Endothelial cell of umbilical vein (primary cell): Measurements from ENCODE around the gene MCC. TPM values are rescaled to one million over a fixed set of nuclear protein-coding genes. Genes with fewer than 3 reads are reported as not detected.

Experiments used
- BruUV-seq: library from RNA; stranded (reverse); fragments of 400-500 nt; replicated peaks from 2 replicates; lab custom pipeline; 2021; lab: Mats Ljungman, UMichigan
- CTCF ChIA-PET: fragments of 300-600, 350-600 bp; sonication (Branson Sonifier 250); formaldehyde crosslinking; loops from one replicate; lab custom pipeline; 2021; ENCODE audit warnings: antibody characterized with exemption, inconsistent platforms; lab: Charles Lee
- POLR2A ChIA-PET: fragments of 300-600, 350-600 bp; sonication (Branson Sonifier 250); formaldehyde crosslinking; loops from one replicate; lab custom pipeline; 2021; ENCODE audit warnings: antibody characterized with exemption, inconsistent platforms; lab: Charles Lee
- DNase-seq: peaks from one replicate; pipeline ENCODE4 v3.0.0-alpha.2; 2011; ENCODE audit warnings: low read depth, low spot score
- FAIRE-seq: peaks from 2 replicates; lab custom pipeline; 2011; peaks lifted over from hg19 to GRCh38; lab: Jason Lieb, UNC
- H2AFZ ChIP-seq: 2 replicates; pipeline ENCODE4 v1.6.0; 2012; ENCODE audit warnings: low read depth, low read length, control low read depth, inconsistent platforms
- H3K27ac ChIP-seq: 2 replicates; pipeline ENCODE4 v1.5.1; 2011; ENCODE audit warnings: low read depth, mild to moderate bottlenecking, control low read depth, low read length, moderate library complexity; ENCODE audit not compliant: insufficient read depth
- H3K27me3 ChIP-seq, 2 experiments: 2 replicates each; pipeline versions ENCODE4 v1.6.0 to v1.6.1; 2011; ENCODE audit warnings: low read length in 2 of 2, mixed read lengths in 1 of 2; ENCODE audit not compliant: control insufficient read depth in 2 of 2, insufficient read depth in 2 of 2
- H3K36me3 ChIP-seq, 2 experiments: 2 replicates in 1 of 2; 3 replicates in 1 of 2; pipeline ENCODE4 v1.5.1; 2011; ENCODE audit warnings: low read length in 2 of 2, mild to moderate bottlenecking in 1 of 2, moderate library complexity in 1 of 2; ENCODE audit not compliant: control insufficient read depth in 2 of 2, insufficient read depth in 2 of 2; ENCODE audit errors: extremely low read depth in 1 of 2
- H3K4me1 ChIP-seq: 3 replicates; pipeline ENCODE4 v1.5.1; 2011; ENCODE audit warnings: mild to moderate bottlenecking, low read length; ENCODE audit not compliant: control insufficient read depth, insufficient read depth; ENCODE audit errors: extremely low read depth
- H3K4me2 ChIP-seq: 2 replicates; pipeline ENCODE4 v1.6.1; 2011; ENCODE audit warnings: low read length, control low read depth, mixed read lengths; ENCODE audit not compliant: insufficient read depth
- H3K4me3 ChIP-seq, 3 experiments: fragments of 200-600 bp in 1 of 3; sonication (generic), shearing (Covaris generic) in 1 of 3; replicated peaks in 1 of 3; 2 replicates each; pipeline ENCODE4 v1.5.1; 2011 to 2016; ENCODE audit warnings: control low read depth in 3 of 3, low read length in 3 of 3, mild to moderate bottlenecking in 2 of 3, inconsistent platforms in 1 of 3, low read depth in 1 of 3, moderate library complexity in 1 of 3; ENCODE audit not compliant: insufficient read depth in 1 of 3
- H3K79me2 ChIP-seq: 2 replicates; pipeline ENCODE4 v1.6.0; 2012; ENCODE audit warnings: low read length, inconsistent platforms; ENCODE audit not compliant: control insufficient read depth, insufficient read depth
- H3K9ac ChIP-seq: replicated peaks from 2 replicates; pipeline ENCODE3; 2011; ENCODE audit warnings: low read length, control low read depth; ENCODE audit not compliant: insufficient read depth; ENCODE audit errors: extremely low read depth
- H3K9me1 ChIP-seq: replicated peaks from 3 replicates; pipeline ENCODE4 v1.6.0; 2011; ENCODE audit warnings: mild to moderate bottlenecking, low read length; ENCODE audit not compliant: control insufficient read depth, insufficient read depth; ENCODE audit errors: extremely low read depth
- H3K9me3 ChIP-seq: replicated peaks from 2 replicates; pipeline ENCODE4 v1.5.1; 2012; ENCODE audit warnings: low read length, inconsistent platforms; ENCODE audit not compliant: control insufficient read depth, insufficient read depth
- H4K20me1 ChIP-seq: replicated peaks from 2 replicates; pipeline ENCODE3; 2011; ENCODE audit warnings: mild to moderate bottlenecking, low read length; ENCODE audit not compliant: control insufficient read depth, insufficient read depth; ENCODE audit errors: extremely low read depth
- CTCF ChIP-seq, 2 donors: IDR thresholded peaks; 1 replicate in 1 of 2; 2 replicates in 1 of 2; pipeline ENCODE4 v1.5.1; 2011; ENCODE audit warnings: low read length in 2 of 2, mild to moderate bottlenecking in 2 of 2, moderate library complexity in 2 of 2, control low read depth in 1 of 2, inconsistent platforms in 1 of 2, low read depth in 1 of 2; ENCODE audit not compliant: insufficient read depth in 1 of 2; ENCODE audit errors: extremely low read depth in 1 of 2
- EZH2 ChIP-seq: IDR thresholded peaks from 2 replicates; pipeline ENCODE4 v1.6.1; 2012; ENCODE audit warnings: borderline replicate concordance, low read depth, mild to moderate bottlenecking, moderate library complexity, low read length, inconsistent platforms; ENCODE audit not compliant: severe bottlenecking
- FOS ChIP-seq: IDR thresholded peaks from 2 replicates; pipeline ENCODE4 v1.6.1; 2011; ENCODE audit warnings: mild to moderate bottlenecking, low read length, moderate library complexity, borderline replicate concordance; ENCODE audit not compliant: insufficient read depth
- GATA2 ChIP-seq: IDR thresholded peaks from 2 replicates; pipeline ENCODE4 v1.7.0; 2011; ENCODE audit warnings: low read depth, mild to moderate bottlenecking, moderate library complexity, mixed read lengths, low read length; ENCODE audit not compliant: insufficient read length, insufficient read depth
- JUN ChIP-seq: IDR thresholded peaks from 2 replicates; pipeline ENCODE4 v1.6.1; 2011; ENCODE audit warnings: borderline replicate concordance, low read depth; ENCODE audit not compliant: insufficient read length, insufficient read depth
- MAX ChIP-seq: IDR thresholded peaks from 2 replicates; pipeline ENCODE4 v1.6.1; 2011; ENCODE audit not compliant: insufficient read depth, insufficient read length
- MYC ChIP-seq: IDR thresholded peaks from one replicate; pipeline ENCODE4 v1.6.1; 2011; ENCODE audit warnings: mild to moderate bottlenecking, low read depth, low read length
- POLR2A ChIP-seq: IDR thresholded peaks from 2 replicates; pipeline ENCODE4 v1.6.1; 2012; ENCODE audit warnings: low read depth, mild to moderate bottlenecking, control low read depth, low read length
- POLR2AphosphoS5 ChIP-seq: IDR thresholded peaks from 2 replicates; pipeline ENCODE4 v1.6.1; 2012; ENCODE audit warnings: low read depth, mild to moderate bottlenecking, control low read depth, low read length, moderate library complexity; ENCODE audit not compliant: insufficient read depth
- dilution Hi-C: fragments of 300-500 bp; cut with MboI; formaldehyde crosslinking; loops from one replicate; pipeline ENCODE4 v1.15.0; 2019; ENCODE audit warnings: low sequenced_read_pairs; ENCODE audit not compliant: extremely low pct_ligation_motif_present
- intact Hi-C: fragments of 100-400 bp; cut with micrococcal nuclease; formaldehyde crosslinking; loops from one replicate; pipeline ENCODE4 v1.10.0; 2022
- polyA plus RNA-seq, 4 experiments: library from polyadenylated mRNA; depleted of rRNA in 3 of 4; stranded (reverse) in 3 of 4; unstranded in 1 of 4; fragments of >200 nt; gene quantifications; 2 replicates each; pipeline versions ENCODE4 v1.2.1 to v1.2.3, GENCODE V29; 2011 to 2012; ENCODE audit warnings: missing spikeins in 1 of 4
- total RNA-seq: library from RNA; stranded (reverse); gene quantifications from 2 replicates; pipeline ENCODE4 v1.2.3, GENCODE V29; 2021

Gene MCC
- total and polyA plus RNA-seq, 2 donors (not counting 3 experiments of a cell fraction or from before 2014, with no cell fraction given): 6.9 to 27.5 TPM

DNA sequence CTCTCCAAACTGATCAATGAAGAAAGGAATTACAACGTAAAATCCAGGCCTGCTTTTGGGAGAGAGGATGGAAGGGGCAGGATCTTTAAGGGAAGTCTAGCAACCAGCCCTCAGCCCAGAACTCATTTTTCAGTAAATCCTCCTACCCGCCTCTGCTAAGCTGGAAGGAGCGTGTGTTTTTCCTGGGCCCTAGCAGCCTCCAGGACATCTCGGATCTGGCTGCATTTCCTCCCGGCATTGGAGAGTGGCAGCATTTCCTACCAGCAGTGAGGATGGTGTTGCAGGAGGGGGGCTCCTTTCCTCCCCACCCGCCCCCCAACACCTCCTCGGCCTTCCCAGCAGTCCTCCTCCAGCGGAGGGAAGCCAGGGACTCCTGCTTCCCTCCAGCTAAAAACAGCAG lies 457.1 kb downstream of the MCC start:
- H2AFZ ChIP-seq: no peak overlapping the region
- TF ChIP-seq MYC (no peak), JUN (no peak), POLR2AphosphoS5 (no peak), CTCF (IDR thresholded peaks at IDR 0.05; ENCODE audit: extremely low read depth in 1 of 2, insufficient read depth in 1 of 2, low read depth in 1 of 2, low read length in 2 of 2) (no peak), FOS (no peak), MAX (no peak), GATA2 (no peak), EZH2 (no peak), POLR2A (no peak)
- H3K9me1 ChIP-seq: no peaks in the 10 kb centered on the region
- no peak overlapping the region for H3K27ac ChIP-seq
- no peaks in the 10 kb centered on the region for H3K9me3 ChIP-seq
- FAIRE-seq: no peak
- no TSS peak for BruUV-seq
- CTCF ChIA-PET: interaction anchor here (1.6 kb wide), 1 partner anchor 35 kb away, joined by 4 read pairs; no protein-coding TSS in a partner anchor
- H3K4me1 ChIP-seq: no peaks in the 10 kb centered on the region
- no peak for DNase-seq
- POLR2A ChIA-PET: no interaction called here
- H3K4me3 ChIP-seq: no peak overlapping the region
- no peaks in the 10 kb centered on the region for H3K79me2 ChIP-seq
- intact Hi-C loops (no loop called here), dilution Hi-C loops (no loop called here)
- H3K4me2 ChIP-seq: no peak overlapping the region
- H3K36me3 ChIP-seq: peaks cover 12 to 14% of the 10 kb centered on the region in 2 experiments
- no peaks in the 10 kb centered on the region for H4K20me1 ChIP-seq
- H3K9ac ChIP-seq: no peak overlapping the region
- no peaks in the 10 kb centered on the region for H3K27me3 ChIP-seq
